ENCODE measurements around the gene CFL1.
"Not testable (repeated sequence)": the region's sequence is repeated elsewhere in the genome, so short reads cannot be mapped to it uniquely, and the experiment has no call there.

Gene CFL1

DNA sequence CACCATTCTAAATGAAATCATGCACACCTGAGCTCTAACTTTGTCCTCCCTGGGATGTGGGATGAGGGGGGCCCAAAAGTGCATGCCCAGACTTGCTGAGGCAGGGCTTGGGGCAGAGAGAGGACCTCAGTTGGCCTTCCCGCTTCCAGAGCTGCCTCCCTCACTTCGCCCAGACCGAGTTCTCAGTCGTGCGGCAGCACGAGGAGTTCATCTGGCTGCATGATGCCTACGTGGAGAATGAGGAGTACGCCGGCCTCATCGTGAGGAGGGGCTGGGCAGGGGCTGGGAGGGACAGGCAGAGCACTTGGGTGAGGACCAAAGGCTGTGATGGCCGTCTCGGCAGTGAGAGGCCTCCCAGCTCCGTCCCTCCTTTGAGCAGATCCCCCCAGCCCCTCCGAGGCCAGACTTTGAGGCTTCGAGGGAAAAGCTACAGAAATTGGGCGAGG is 8.2 kb downstream of the CFL1 start:
- TF ChIP-seq, protein P1, sequence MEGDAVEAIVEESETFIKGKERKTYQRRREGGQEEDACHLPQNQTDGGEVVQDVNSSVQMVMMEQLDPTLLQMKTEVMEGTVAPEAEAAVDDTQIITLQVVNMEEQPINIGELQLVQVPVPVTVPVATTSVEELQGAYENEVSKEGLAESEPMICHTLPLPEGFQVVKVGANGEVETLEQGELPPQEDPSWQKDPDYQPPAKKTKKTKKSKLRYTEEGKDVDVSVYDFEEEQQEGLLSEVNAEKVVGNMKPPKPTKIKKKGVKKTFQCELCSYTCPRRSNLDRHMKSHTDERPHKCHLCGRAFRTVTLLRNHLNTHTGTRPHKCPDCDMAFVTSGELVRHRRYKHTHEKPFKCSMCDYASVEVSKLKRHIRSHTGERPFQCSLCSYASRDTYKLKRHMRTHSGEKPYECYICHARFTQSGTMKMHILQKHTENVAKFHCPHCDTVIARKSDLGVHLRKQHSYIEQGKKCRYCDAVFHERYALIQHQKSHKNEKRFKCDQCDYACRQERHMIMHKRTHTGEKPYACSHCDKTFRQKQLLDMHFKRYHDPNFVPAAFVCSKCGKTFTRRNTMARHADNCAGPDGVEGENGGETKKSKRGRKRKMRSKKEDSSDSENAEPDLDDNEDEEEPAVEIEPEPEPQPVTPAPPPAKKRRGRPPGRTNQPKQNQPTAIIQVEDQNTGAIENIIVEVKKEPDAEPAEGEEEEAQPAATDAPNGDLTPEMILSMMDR (IDR thresholded peaks at IDR 0.05; ENCODE audit: low read depth, low read length, missing control alignments) = no peak
- DNase-seq (ENCODE audit: extremely low read depth, low read depth) = no peak
- H3K4me3 ChIP-seq (replicated peaks; ENCODE audit: low read depth, low read length) = no peak overlapping the region

DNA sequence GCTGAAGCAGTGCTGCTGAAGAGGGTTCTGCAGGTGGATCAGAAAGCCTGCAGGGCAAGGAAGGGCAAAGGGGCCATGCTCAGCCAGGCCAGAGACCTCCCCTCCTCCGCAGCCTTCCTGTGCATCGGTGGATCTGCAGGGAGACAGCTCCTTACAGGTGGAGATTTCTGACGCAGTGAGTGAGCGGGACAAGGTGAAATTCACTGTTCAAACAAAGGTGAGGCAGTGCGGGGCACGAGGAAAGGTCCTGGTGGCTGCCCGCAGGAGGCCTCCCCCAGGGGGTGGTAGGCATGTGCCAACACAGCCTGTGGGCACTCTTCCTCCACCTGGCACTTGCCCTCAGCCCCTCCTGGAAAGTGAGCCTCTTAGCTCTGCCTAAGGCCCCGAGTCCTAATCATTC is 8.6 kb downstream of the CFL1 start:
- H3K4me3 ChIP-seq (replicated peaks; ENCODE audit: low read depth, low read length) = no peak overlapping the region
- DNase-seq (ENCODE audit: extremely low read depth, low read depth) = no peak
- TF ChIP-seq, protein P1 (IDR thresholded peaks at IDR 0.05; ENCODE audit: low read depth, low read length, missing control alignments) = no peak

DNA sequence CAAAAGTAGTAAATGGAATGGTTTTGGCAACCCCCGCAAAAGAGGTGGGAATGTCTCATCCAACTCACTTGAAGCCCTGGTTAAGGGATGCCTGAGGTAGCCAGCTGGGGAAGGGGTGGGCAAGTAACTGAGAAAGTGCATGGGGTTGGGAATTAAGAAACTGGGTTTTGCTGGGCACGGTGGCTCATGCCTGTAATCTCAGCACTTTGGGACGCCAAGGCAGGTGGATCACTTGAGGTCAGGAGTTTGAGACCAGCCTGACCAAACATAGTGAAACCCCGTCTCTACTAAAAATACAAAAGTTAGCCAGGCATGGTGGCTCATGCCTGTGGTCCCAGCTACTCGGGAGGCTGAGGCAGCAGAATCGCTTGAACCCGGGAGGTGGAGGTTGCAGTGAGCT is 9.3 kb downstream of the CFL1 start:
- not testable (repeated sequence) for H3K4me3 ChIP-seq (replicated peaks; ENCODE audit: low read depth, low read length); DNase-seq (ENCODE audit: extremely low read depth, low read depth)

DNA sequence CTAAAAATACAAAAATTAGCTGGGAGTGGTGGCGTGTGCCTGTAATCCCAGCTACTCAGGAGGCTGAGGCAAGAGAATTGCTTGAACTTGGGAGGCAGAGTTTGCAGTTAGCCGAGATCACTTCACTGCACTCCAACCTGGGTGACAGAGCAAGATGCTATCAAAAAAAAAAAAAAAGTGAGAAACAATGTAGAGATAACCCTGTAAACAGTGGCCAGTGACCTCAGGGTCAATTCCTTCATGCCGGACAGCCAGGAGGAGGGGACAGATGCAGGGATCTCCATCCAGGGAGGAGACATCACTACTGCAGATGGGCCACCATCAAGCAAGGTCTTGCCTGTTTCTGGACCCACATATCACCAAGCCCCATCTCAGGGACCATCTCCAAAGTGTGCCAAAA is 10.2 kb downstream of the CFL1 start:
- no peak overlapping the region for H3K4me3 ChIP-seq (replicated peaks; ENCODE audit: low read depth, low read length)
- TF ChIP-seq, protein P1 (IDR thresholded peaks at IDR 0.05; ENCODE audit: low read depth, low read length, missing control alignments) = no peak
- no peak for DNase-seq (ENCODE audit: extremely low read depth, low read depth)

DNA sequence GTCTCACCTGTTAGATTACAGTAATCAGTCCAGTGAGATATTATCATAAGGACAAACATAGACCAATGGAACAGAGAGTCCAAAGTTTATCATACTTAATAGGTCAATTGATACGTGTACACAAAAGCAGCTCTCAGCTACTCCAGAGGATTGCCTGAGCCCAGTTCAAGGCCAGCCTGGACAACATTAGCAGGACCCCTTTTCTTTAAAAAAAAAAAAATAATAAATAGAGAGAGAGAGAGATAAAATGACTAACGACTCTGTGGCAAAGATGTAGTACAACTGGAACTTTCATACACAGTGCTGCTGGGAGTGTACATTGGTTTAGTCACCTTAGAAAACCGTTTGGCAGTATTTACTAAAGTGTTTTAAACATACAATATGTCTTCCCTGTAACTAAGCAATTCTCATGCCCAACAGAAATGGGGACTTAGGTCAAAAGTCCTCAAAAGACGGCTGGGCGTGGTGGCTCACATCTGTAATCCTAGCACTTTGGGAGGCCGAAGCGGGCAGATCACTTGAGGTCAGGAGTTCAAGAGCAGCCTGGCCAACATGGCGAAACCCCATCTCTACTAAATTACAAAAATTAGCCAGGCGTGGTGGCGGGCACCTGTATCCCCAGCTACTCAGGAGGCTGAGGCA is 13.6 kb downstream of the CFL1 start:
- no peak for DNase-seq (ENCODE audit: extremely low read depth, low read depth)
- TF ChIP-seq, protein P1 (IDR thresholded peaks at IDR 0.05; ENCODE audit: low read depth, low read length, missing control alignments) = no peak
- H3K4me3 ChIP-seq (replicated peaks; ENCODE audit: low read depth, low read length) = no peak overlapping the region

DNA sequence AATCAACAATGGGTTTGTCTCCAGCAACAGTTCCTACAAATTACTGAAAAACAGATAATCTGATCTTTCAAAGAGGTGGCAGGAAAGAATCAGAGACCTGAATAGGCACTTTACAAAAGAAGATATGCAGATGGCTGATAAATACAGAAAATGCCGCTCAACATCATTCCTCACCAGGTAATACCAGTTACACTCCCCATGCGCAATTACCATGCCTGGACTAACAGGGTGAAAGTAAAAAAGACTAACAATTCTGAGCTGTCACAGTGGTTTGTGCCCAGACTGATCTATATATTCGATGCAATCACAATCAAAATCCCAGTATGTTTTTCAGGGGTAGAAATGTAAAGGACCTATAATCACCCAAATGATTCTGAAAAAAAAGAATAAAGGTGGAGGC is 14.2 kb downstream of the CFL1 start:
- H3K4me3 ChIP-seq (replicated peaks; ENCODE audit: low read depth, low read length) = no peak overlapping the region
- TF ChIP-seq, protein P1 (IDR thresholded peaks at IDR 0.05; ENCODE audit: low read depth, low read length, missing control alignments) = no peak
- DNase-seq (ENCODE audit: extremely low read depth, low read depth) = no peak

DNA sequence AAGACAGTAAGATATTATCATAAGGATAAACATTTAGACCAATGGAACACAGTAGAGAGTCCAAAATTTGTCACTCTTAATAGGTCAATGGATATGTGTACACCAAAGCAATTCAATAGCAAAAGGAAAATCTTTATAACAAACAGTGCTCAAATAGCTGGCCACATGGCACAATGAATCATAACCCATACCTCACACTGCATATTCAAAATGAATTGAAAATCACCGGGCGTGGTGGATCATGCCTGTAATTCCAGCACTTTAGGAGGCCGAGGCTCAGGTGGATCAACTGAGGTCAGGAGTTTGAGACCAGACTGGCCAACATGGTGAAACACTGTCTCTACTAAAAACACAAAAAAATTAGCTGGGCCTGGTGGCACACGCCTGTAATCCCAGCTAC is 15.8 kb downstream of the CFL1 start:
- TF ChIP-seq, protein P1 (IDR thresholded peaks at IDR 0.05; ENCODE audit: low read depth, low read length, missing control alignments) = no peak
- H3K4me3 ChIP-seq (replicated peaks; ENCODE audit: low read depth, low read length) = no peak overlapping the region
- no peak for DNase-seq (ENCODE audit: extremely low read depth, low read depth)
